ENCODE data around the gene APOM.

APOM gene

GRCh38 chr6:31636698-31637596, 18.7 kb upstream of the APOM start:
- no peak for TF ChIP-seq EZH2phosphoT487 (IDR thresholded peaks at IDR 0.05; ENCODE audit: borderline replicate concordance, low read length)
- no peak for TF ChIP-seq CTCF (IDR thresholded peaks at IDR 0.05; ENCODE audit: low read depth, low read length, poor library complexity, severe bottlenecking)
- Histone ChIP-seq H3F3A (ENCODE audit: control insufficient read depth, insufficient read depth) (peaks cover 60% of the 10 kb centered on the region), H3K27me3 (ENCODE audit: control insufficient read depth, low read length) (no peaks in the 10 kb centered on the region), H3K27ac (ENCODE audit: low read depth, low read length) (no peak overlapping the region), H3K4me1 (ENCODE audit: control insufficient read depth, low read length) (no peaks in the 10 kb centered on the region), H3K4me3 (ENCODE audit: low read length) (no peak overlapping the region), H3K9me2 (replicated peaks; ENCODE audit: control insufficient read depth, low read length) (no peaks in the 10 kb centered on the region), H3K4me2 (ENCODE audit: low read length) (no peak overlapping the region), H4K20me1 (ENCODE audit: control insufficient read depth, insufficient read depth, low read depth, low read length) (peaks cover 4% of the 10 kb centered on the region; the same call in 1 of the 2 replicates), H3K79me2 (ENCODE audit: control insufficient read depth, low read length) (peaks cover 13% of the 10 kb centered on the region; the same call in 1 of the 2 replicates), H3K9me3 (ENCODE audit: control insufficient read depth, insufficient read depth, low read length) (no peaks in the 10 kb centered on the region), H3K36me3 (ENCODE audit: control insufficient read depth, low read length) (peaks cover 97% of the 10 kb centered on the region)

- no peaks in the 10 kb centered on the region for H3K27me3 ChIP-seq (ENCODE audit: control insufficient read depth, low read length)
- H3K4me1 ChIP-seq (ENCODE audit: control insufficient read depth, low read length), result no peaks in the 10 kb centered on the region
- no peaks in the 10 kb centered on the region for H3K9me3 ChIP-seq (ENCODE audit: control insufficient read depth, insufficient read depth, low read length)
- no peaks in the 10 kb centered on the region for H3K79me2 ChIP-seq (ENCODE audit: control insufficient read depth, low read length)
- no peak overlapping the region for H3K4me2 ChIP-seq (ENCODE audit: low read length)
- no peaks in the 10 kb centered on the region; the same call in 1 of the 2 replicates for H4K20me1 ChIP-seq (ENCODE audit: control insufficient read depth, insufficient read depth, low read depth, low read length)
- H3F3A ChIP-seq (ENCODE audit: control insufficient read depth, insufficient read depth), result peaks cover 52% of the 10 kb centered on the region
- H3K27ac ChIP-seq (ENCODE audit: low read depth, low read length), result no peak overlapping the region
- no peaks in the 10 kb centered on the region for H3K9me2 ChIP-seq (replicated peaks; ENCODE audit: control insufficient read depth, low read length)
- no peak for TF ChIP-seq CTCF (IDR thresholded peaks at IDR 0.05; ENCODE audit: low read depth, low read length, poor library complexity, severe bottlenecking)
- TF ChIP-seq EZH2phosphoT487 (IDR thresholded peaks at IDR 0.05; ENCODE audit: borderline replicate concordance, low read length), result no peak
- peaks cover 91% of the 10 kb centered on the region for H3K36me3 ChIP-seq (ENCODE audit: control insufficient read depth, low read length)
- H3K4me3 ChIP-seq (ENCODE audit: low read length), result no peak overlapping the region
These were observed 16.7 kb upstream of the APOM start for GRCh38 chr6:31639043-31639442.

GRCh38 chr6:31639449-31639861, 16.2 kb upstream of the APOM start:
- Histone ChIP-seq H3K27ac (ENCODE audit: low read depth, low read length) (no peak overlapping the region), H3K9me2 (replicated peaks; ENCODE audit: control insufficient read depth, low read length) (no peaks in the 10 kb centered on the region), H3K4me2 (ENCODE audit: low read length) (no peak overlapping the region), H3K36me3 (ENCODE audit: control insufficient read depth, low read length) (peaks cover 91% of the 10 kb centered on the region), H3K9me3 (ENCODE audit: control insufficient read depth, insufficient read depth, low read length) (no peaks in the 10 kb centered on the region), H3K4me3 (ENCODE audit: low read length) (no peak overlapping the region), H3K4me1 (ENCODE audit: control insufficient read depth, low read length) (no peaks in the 10 kb centered on the region), H4K20me1 (ENCODE audit: control insufficient read depth, insufficient read depth, low read depth, low read length) (no peaks in the 10 kb centered on the region), H3K27me3 (ENCODE audit: control insufficient read depth, low read length) (no peaks in the 10 kb centered on the region), H3K79me2 (ENCODE audit: control insufficient read depth, low read length) (no peaks in the 10 kb centered on the region), H3F3A (ENCODE audit: control insufficient read depth, insufficient read depth) (peaks cover 49% of the 10 kb centered on the region)
- TF ChIP-seq EZH2phosphoT487 (IDR thresholded peaks at IDR 0.05; ENCODE audit: borderline replicate concordance, low read length), result no peak
- no peak for TF ChIP-seq CTCF (IDR thresholded peaks at IDR 0.05; ENCODE audit: low read depth, low read length, poor library complexity, severe bottlenecking)

All from DOHH2 (cell line).